Ishikawa (cell line): Measurements from ENCODE around the gene SYT7.

Experiments used
- CEBPB ChIP-seq: IDR thresholded peaks from 2 replicates; pipeline ENCODE4 v1.6.1; 2012
- TAF1 ChIP-seq: IDR thresholded peaks from 2 replicates; pipeline ENCODE4 v1.6.1; 2012; ENCODE audit warnings: low read depth, mild to moderate bottlenecking
- TEAD4 ChIP-seq: IDR thresholded peaks from 2 replicates; pipeline ENCODE4 v1.6.1; 2012
- YY1 ChIP-seq: IDR thresholded peaks from 2 replicates; pipeline ENCODE4 v1.6.1; 2012; ENCODE audit warnings: low read depth
- ZBTB7A ChIP-seq: IDR thresholded peaks from 2 replicates; pipeline ENCODE4 v1.6.1; 2012; ENCODE audit warnings: low read depth

- TF ChIP-seq ZBTB7A (no peak), YY1 (no peak), CEBPB (no peak), TAF1 (no peak), TEAD4 (no peak)
Measured at GRCh38 chr11:61575886-61576861, 4.7 kb downstream of the SYT7 start.
